SK-N-SH treated with all-trans-retinoic acid at 6 μM for 48 hours (cell line): Measurements from ENCODE around the gene GDPD4.
"Not testable (repeated sequence)": the region's sequence is repeated elsewhere in the genome, so short reads cannot be mapped to it uniquely, and the experiment has no call there.

ENCODE experiments used
- ATAC-seq: fragments of 200-7000 bp; cut with Tn5 transposase; 3 replicates; pipeline ENCODE4 v1.9.1; 2020; ENCODE audit warnings: mild to moderate bottlenecking, moderate library complexity
- ARNTL ChIP-seq: fragments of 450-650 bp; formaldehyde crosslinking; IDR thresholded peaks from 2 replicates; pipeline ENCODE4 v1.5.0; 2020; ENCODE audit warnings: low read depth, mild to moderate bottlenecking, moderate library complexity, borderline replicate concordance
- BACH2 ChIP-seq: fragments of 250-450 bp; sonication (Bioruptor Pico); IDR thresholded peaks from 2 replicates; pipeline ENCODE4 v1.9.0; 2021; ENCODE audit warnings: mild to moderate bottlenecking, borderline replicate concordance
- ESRRG ChIP-seq: fragments of 250-450 bp; sonication (Bioruptor Pico); IDR thresholded peaks from 2 replicates; pipeline ENCODE4 v1.6.1; 2021; ENCODE audit warnings: mild to moderate bottlenecking
- ISL1 ChIP-seq: fragments of 250-450 bp; sonication (Bioruptor Pico); IDR thresholded peaks from 2 replicates; pipeline ENCODE4 v2.1.2; 2022; ENCODE audit warnings: mild to moderate bottlenecking, moderate library complexity
- OSR1 ChIP-seq: fragments of 250-450 bp; sonication (Bioruptor Pico); IDR thresholded peaks from 2 replicates; pipeline ENCODE4 v1.8.0; 2022; ENCODE audit warnings: moderate library complexity, mild to moderate bottlenecking, inconsistent platforms
- PPARA ChIP-seq: fragments of 250-450 bp; sonication (Bioruptor Pico); IDR thresholded peaks from 2 replicates; pipeline ENCODE4 v1.5.0; 2020; ENCODE audit warnings: mild to moderate bottlenecking, borderline replicate concordance
- RARB ChIP-seq: fragments of 250-450 bp; sonication (Bioruptor Pico); IDR thresholded peaks from 2 replicates; pipeline ENCODE4 v1.8.0; 2021; ENCODE audit warnings: mild to moderate bottlenecking, moderate library complexity
- SNAI2 ChIP-seq: fragments of 250-450 bp; sonication (Bioruptor Pico); IDR thresholded peaks from 2 replicates; pipeline ENCODE4 v1.5.0; 2020; ENCODE audit warnings: mild to moderate bottlenecking, moderate library complexity
- TCF4 ChIP-seq: fragments of 250-450 bp; sonication (Bioruptor Pico); IDR thresholded peaks from 2 replicates; pipeline ENCODE4 v1.8.0; 2021; ENCODE audit warnings: mild to moderate bottlenecking, moderate library complexity, borderline replicate concordance
- ZFP3 ChIP-seq: fragments of 250-450 bp; sonication (Bioruptor Pico); IDR thresholded peaks from 2 replicates; pipeline ENCODE4 v1.5.0; 2020; ENCODE audit warnings: mild to moderate bottlenecking, moderate library complexity
- ZFP30 ChIP-seq: fragments of 450-650 bp; formaldehyde crosslinking; IDR thresholded peaks from 2 replicates; pipeline ENCODE4 v1.5.0; 2022; ENCODE audit warnings: mild to moderate bottlenecking, moderate library complexity
- TF ChIP-seq, protein P1 (sequence below): fragments of 250-450 bp; sonication (Bioruptor Pico); IDR thresholded peaks from 2 replicates; pipeline ENCODE4 v1.5.0; 2020; ENCODE audit warnings: mild to moderate bottlenecking, moderate library complexity
- TF ChIP-seq, protein P2 (sequence below): fragments of 250-450 bp; sonication (Bioruptor Pico); IDR thresholded peaks from 2 replicates; pipeline ENCODE4 v1.8.0; 2020; ENCODE audit warnings: mild to moderate bottlenecking, moderate library complexity, borderline replicate concordance
- TF ChIP-seq, protein P3 (sequence below): fragments of 250-450 bp; sonication (Bioruptor Pico); IDR thresholded peaks from 2 replicates; pipeline ENCODE4 v1.5.1; 2020; ENCODE audit warnings: low read depth, mild to moderate bottlenecking, moderate library complexity
- TF ChIP-seq, protein P4 (sequence below): fragments of 250-450 bp; sonication (Bioruptor Pico); IDR thresholded peaks from 2 replicates; pipeline ENCODE4 v1.8.0; 2021; ENCODE audit warnings: low read depth, mild to moderate bottlenecking, moderate library complexity, borderline replicate concordance

GDPD4 gene

DNA sequence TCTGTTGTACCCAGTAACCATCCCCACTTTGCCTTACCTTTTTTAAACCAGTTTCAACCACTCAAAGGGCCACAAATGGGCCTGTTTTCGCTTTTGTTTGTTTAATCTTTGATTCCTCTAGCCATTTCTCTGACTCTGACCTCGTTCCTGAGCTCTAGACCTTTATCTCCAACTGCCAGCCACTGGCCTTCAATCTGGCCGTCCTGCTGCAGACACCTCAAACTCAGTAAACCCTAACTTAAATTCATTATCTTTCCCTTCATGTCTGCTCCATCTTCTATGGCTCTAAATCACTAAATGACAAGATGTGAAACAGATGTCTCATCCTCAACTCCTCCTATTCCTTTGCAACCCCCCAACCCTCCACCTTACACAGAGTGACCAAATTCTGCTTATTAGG lies 1.3 kb upstream of the GDPD4 start:
- no peak for ATAC-seq
- TF ChIP-seq, protein P1, sequence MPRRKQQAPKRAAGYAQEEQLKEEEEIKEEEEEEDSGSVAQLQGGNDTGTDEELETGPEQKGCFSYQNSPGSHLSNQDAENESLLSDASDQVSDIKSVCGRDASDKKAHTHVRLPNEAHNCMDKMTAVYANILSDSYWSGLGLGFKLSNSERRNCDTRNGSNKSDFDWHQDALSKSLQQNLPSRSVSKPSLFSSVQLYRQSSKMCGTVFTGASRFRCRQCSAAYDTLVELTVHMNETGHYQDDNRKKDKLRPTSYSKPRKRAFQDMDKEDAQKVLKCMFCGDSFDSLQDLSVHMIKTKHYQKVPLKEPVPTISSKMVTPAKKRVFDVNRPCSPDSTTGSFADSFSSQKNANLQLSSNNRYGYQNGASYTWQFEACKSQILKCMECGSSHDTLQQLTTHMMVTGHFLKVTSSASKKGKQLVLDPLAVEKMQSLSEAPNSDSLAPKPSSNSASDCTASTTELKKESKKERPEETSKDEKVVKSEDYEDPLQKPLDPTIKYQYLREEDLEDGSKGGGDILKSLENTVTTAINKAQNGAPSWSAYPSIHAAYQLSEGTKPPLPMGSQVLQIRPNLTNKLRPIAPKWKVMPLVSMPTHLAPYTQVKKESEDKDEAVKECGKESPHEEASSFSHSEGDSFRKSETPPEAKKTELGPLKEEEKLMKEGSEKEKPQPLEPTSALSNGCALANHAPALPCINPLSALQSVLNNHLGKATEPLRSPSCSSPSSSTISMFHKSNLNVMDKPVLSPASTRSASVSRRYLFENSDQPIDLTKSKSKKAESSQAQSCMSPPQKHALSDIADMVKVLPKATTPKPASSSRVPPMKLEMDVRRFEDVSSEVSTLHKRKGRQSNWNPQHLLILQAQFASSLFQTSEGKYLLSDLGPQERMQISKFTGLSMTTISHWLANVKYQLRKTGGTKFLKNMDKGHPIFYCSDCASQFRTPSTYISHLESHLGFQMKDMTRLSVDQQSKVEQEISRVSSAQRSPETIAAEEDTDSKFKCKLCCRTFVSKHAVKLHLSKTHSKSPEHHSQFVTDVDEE (CRISPR knock-in tag) = no peak
- peak; percentile 21; the same call in 1 of the 2 replicates for TF ChIP-seq TCF4 (CRISPR knock-in tag)
- TF ChIP-seq, all 23 proteins: peak for 1

DNA sequence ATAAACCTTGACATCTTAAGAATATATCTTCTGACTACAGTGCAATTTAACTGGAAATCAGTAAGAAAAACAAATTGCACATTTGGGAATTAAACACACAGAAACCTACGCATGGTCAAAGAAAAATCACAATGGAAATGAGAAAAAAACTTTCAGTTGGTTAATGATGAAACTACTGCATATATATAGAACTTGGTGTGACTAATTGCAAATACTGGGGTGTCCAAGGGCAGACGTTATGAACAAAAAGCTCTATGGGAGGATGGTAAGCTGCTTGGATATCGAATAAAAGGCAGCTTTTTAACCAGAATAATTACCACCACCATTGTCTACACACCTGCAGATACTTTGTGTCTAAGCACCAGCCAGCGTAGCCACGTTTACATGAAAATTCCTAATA lies 791 bp downstream of the GDPD4 start:
- TF ChIP-seq, protein P1 (CRISPR knock-in tag) = no peak
- TF ChIP-seq, protein P2, sequence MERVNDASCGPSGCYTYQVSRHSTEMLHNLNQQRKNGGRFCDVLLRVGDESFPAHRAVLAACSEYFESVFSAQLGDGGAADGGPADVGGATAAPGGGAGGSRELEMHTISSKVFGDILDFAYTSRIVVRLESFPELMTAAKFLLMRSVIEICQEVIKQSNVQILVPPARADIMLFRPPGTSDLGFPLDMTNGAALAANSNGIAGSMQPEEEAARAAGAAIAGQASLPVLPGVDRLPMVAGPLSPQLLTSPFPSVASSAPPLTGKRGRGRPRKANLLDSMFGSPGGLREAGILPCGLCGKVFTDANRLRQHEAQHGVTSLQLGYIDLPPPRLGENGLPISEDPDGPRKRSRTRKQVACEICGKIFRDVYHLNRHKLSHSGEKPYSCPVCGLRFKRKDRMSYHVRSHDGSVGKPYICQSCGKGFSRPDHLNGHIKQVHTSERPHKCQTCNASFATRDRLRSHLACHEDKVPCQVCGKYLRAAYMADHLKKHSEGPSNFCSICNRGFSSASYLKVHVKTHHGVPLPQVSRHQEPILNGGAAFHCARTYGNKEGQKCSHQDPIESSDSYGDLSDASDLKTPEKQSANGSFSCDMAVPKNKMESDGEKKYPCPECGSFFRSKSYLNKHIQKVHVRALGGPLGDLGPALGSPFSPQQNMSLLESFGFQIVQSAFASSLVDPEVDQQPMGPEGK (CRISPR knock-in tag) = no peak
- TF ChIP-seq RARB (CRISPR knock-in tag) (no peak), ZFP3 (no peak), ARNTL (no peak)
- ATAC-seq = no peak

DNA sequence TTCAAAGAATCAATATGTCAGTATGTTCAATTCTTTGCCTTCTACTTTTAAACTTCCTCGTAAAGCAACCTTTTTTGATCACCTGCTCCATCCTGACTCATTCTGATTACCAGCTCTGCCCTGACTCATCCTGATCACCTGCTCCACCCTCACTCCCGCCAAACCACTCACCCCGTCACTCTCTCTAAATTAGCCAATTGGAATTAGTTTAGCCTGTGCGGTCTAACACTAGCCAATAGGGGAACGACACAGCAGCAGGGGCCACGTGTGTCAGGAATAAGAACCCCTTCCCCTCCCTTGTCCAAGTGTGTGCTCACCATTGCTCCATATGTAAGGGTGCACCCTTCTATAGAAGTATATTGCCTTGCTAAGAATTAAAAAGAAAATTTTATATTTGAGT lies 1.5 kb downstream of the GDPD4 start:
- not testable (repeated sequence) for ATAC-seq

DNA sequence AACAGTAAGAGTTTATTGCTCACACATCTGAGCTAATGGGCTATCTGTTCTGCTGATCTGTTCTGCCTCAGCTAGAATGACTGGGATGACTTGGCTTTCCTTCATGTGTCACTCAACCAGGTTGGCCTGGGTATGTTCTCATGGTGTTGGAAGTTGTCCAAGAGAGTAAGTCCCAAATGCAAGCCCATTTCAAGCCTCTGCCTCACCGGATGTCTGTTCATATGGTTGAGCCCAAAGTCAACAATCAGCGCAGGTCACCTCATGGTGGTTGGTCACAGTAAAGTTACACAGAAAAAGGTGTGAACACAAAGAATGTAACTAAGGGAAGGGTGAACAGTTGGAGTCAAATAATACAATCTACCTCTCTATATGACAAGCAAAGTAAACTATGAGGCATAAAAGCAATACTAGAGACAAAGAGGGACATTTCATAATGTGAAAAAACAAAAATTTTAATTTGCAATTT lies 1.9 kb downstream of the GDPD4 start:
- TF ChIP-seq OSR1 (CRISPR knock-in tag) = no peak
- TF ChIP-seq, protein P3, sequence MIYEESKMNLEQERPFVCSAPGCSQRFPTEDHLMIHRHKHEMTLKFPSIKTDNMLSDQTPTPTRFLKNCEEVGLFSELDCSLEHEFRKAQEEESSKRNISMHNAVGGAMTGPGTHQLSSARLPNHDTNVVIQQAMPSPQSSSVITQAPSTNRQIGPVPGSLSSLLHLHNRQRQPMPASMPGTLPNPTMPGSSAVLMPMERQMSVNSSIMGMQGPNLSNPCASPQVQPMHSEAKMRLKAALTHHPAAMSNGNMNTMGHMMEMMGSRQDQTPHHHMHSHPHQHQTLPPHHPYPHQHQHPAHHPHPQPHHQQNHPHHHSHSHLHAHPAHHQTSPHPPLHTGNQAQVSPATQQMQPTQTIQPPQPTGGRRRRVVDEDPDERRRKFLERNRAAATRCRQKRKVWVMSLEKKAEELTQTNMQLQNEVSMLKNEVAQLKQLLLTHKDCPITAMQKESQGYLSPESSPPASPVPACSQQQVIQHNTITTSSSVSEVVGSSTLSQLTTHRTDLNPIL (CRISPR knock-in tag) = no peak
- TF ChIP-seq BACH2 = no peak
- TF ChIP-seq ARNTL = no peak
- TF ChIP-seq PPARA (CRISPR knock-in tag) = no peak
- no peak for TF ChIP-seq ZFP3
- no peak for TF ChIP-seq SNAI2 (CRISPR knock-in tag)
- TF ChIP-seq TCF4 (CRISPR knock-in tag) = no peak
- TF ChIP-seq, protein P1 (CRISPR knock-in tag) = no peak
- no peak for TF ChIP-seq ZFP30 (CRISPR knock-in tag)
- TF ChIP-seq ESRRG = no peak
- TF ChIP-seq RARB (CRISPR knock-in tag) = no peak
- ATAC-seq = no peak

DNA sequence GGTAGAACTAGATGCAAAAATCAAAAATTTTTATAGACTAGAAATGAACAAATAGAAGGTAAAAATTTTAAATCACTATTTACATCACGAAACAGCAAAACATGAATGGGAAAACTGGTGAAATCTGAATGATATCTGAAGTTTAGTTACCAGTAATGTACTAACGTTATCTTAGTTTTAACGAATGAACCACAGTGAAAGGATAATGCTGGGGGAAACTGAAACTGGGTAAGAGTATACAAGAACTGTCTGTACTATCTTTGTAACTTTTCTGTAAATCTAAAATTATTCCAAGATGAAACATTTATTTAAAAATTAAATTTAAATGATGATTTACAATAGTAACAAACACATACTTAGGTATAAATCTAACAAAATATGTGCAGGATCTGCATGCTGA lies 7.4 kb downstream of the GDPD4 start:
- no peak for ATAC-seq
- TF ChIP-seq, protein P1 (CRISPR knock-in tag) = no peak
- TF ChIP-seq ISL1 (CRISPR knock-in tag) (no peak), ARNTL (no peak), RARB (CRISPR knock-in tag) (no peak)
- TF ChIP-seq, protein P4, sequence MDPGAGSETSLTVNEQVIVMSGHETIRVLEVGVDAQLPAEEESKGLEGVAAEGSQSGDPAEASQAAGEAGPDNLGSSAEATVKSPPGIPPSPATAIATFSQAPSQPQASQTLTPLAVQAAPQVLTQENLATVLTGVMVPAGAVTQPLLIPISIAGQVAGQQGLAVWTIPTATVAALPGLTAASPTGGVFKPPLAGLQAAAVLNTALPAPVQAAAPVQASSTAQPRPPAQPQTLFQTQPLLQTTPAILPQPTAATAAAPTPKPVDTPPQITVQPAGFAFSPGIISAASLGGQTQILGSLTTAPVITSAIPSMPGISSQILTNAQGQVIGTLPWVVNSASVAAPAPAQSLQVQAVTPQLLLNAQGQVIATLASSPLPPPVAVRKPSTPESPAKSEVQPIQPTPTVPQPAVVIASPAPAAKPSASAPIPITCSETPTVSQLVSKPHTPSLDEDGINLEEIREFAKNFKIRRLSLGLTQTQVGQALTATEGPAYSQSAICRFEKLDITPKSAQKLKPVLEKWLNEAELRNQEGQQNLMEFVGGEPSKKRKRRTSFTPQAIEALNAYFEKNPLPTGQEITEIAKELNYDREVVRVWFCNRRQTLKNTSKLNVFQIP = no peak
